WTC11 (cell line): ENCODE results near the gene SPAAR. TPM values are rescaled to one million over a fixed set of nuclear protein-coding genes. Genes with fewer than 3 reads are reported as not detected.

Experiments used
- ATAC-seq: fragments of 200-7000 bp; cut with Tn5 transposase; 2 replicates; pipeline ENCODE4 v1.10.0; 2021; ENCODE audit warnings: mild to moderate bottlenecking, moderate library complexity
- CTCF ChIA-PET: fragments of 300-600 bp; sonication (Branson Sonifier 250); formaldehyde crosslinking; loops from one replicate; lab custom pipeline; 2021; ENCODE audit warnings: antibody characterized with exemption; lab: Charles Lee
- POLR2A ChIA-PET: fragments of 350-600 bp; sonication (Branson Sonifier 250); formaldehyde crosslinking; loops from one replicate; lab custom pipeline; 2021; ENCODE audit warnings: antibody characterized with exemption; lab: Charles Lee
- DNase-seq: peaks from one replicate; pipeline ENCODE4 v3.0.0; 2021; ENCODE audit warnings: low spot score
- H3K27ac Mint-ChIP-seq: 2 replicates; pipeline ENCODE4 v1.8.0; 2021; ENCODE audit warnings: mixed read lengths
- H3K27me3 Mint-ChIP-seq: 2 replicates; pipeline ENCODE4 v1.8.0; 2021; ENCODE audit warnings: low read depth, mild to moderate bottlenecking, moderate library complexity, mixed read lengths
- H3K36me3 Mint-ChIP-seq: 2 replicates; pipeline ENCODE4 v1.8.0; 2021; ENCODE audit warnings: mixed read lengths
- H3K4me1 Mint-ChIP-seq: 2 replicates; pipeline ENCODE4 v1.8.0; 2022; ENCODE audit warnings: mixed read lengths
- H3K4me3 Mint-ChIP-seq: 2 replicates; pipeline ENCODE4 v1.8.0; 2021; ENCODE audit warnings: mild to moderate bottlenecking, moderate library complexity, mixed read lengths
- H3K9me3 Mint-ChIP-seq: 2 replicates; pipeline ENCODE4 v1.8.0; 2021; ENCODE audit warnings: mixed read lengths
- CREB1 ChIP-seq: sonication (generic); formaldehyde crosslinking; IDR thresholded peaks from 2 replicates; pipeline ENCODE4 v1.8.0; 2023; ENCODE audit warnings: mild to moderate bottlenecking, missing genetic modification reagents
- ETV6 ChIP-seq: sonication (generic); formaldehyde crosslinking; IDR thresholded peaks from 2 replicates; pipeline ENCODE4 v1.8.1; 2022; ENCODE audit warnings: mild to moderate bottlenecking, missing genetic modification reagents
- FOXJ3 ChIP-seq: sonication (generic); formaldehyde crosslinking; IDR thresholded peaks from 2 replicates; pipeline ENCODE4 v1.9.0; 2021; ENCODE audit warnings: missing genetic modification reagents, mild to moderate bottlenecking, borderline replicate concordance
- IRF2 ChIP-seq: sonication (generic); formaldehyde crosslinking; IDR thresholded peaks from 2 replicates; pipeline ENCODE4 v1.8.0; 2022; ENCODE audit warnings: low read depth, missing genetic modification reagents, borderline replicate concordance
- JUN ChIP-seq: sonication (generic); formaldehyde crosslinking; IDR thresholded peaks from 2 replicates; pipeline ENCODE4 v1.8.0; 2023; ENCODE audit warnings: mild to moderate bottlenecking, missing genetic modification reagents
- MYBL2 ChIP-seq: sonication (generic); formaldehyde crosslinking; IDR thresholded peaks from 2 replicates; pipeline ENCODE4 v1.8.1; 2023; ENCODE audit warnings: mild to moderate bottlenecking, moderate library complexity, missing genetic modification reagents
- NR1H2 ChIP-seq: sonication (generic); formaldehyde crosslinking; IDR thresholded peaks from 2 replicates; pipeline ENCODE4 v1.9.0; 2021; ENCODE audit warnings: mild to moderate bottlenecking, moderate library complexity, missing genetic modification reagents
- NR2C2 ChIP-seq: sonication (generic); formaldehyde crosslinking; IDR thresholded peaks from 2 replicates; pipeline ENCODE4 v1.8.0; 2022; ENCODE audit warnings: mild to moderate bottlenecking, missing genetic modification reagents
- OVOL2 ChIP-seq: fragments of 250-450 bp; sonication (Bioruptor Pico); IDR thresholded peaks from 2 replicates; pipeline ENCODE4 v1.9.0; 2021; ENCODE audit warnings: mild to moderate bottlenecking, borderline replicate concordance
- PRRX2 ChIP-seq: fragments of 250-450 bp; sonication (Bioruptor Pico); IDR thresholded peaks from 2 replicates; pipeline ENCODE4 v1.8.0; 2021; ENCODE audit warnings: mild to moderate bottlenecking
- RELA ChIP-seq: sonication (generic); formaldehyde crosslinking; IDR thresholded peaks from 2 replicates; pipeline ENCODE4 v1.8.1; 2022; ENCODE audit warnings: missing genetic modification reagents, mild to moderate bottlenecking, borderline replicate concordance
- ZNF423 ChIP-seq: fragments of 250-450 bp; sonication (Bioruptor Pico); IDR thresholded peaks from 2 replicates; pipeline ENCODE4 v2.1.2; 2022; ENCODE audit warnings: mild to moderate bottlenecking, moderate library complexity
- total RNA-seq: library from RNA; stranded (reverse); gene quantifications from 3 replicates; pipeline ENCODE4 v1.2.3, GENCODE V29; 2021
- TF ChIP-seq, protein P1 (sequence below): sonication (generic); formaldehyde crosslinking; IDR thresholded peaks from 2 replicates; pipeline ENCODE4 v1.8.0; 2023; ENCODE audit warnings: mild to moderate bottlenecking, missing genetic modification reagents
- TF ChIP-seq, protein P2 (sequence below): sonication (generic); formaldehyde crosslinking; IDR thresholded peaks from 2 replicates; pipeline ENCODE4 v1.8.0; 2022; ENCODE audit warnings: missing genetic modification reagents
- TF ChIP-seq, protein P3 (sequence below): sonication (generic); formaldehyde crosslinking; conservative IDR thresholded peaks from 2 replicates; pipeline ENCODE4 v1.8.1; 2023; ENCODE audit warnings: mild to moderate bottlenecking, low read depth, missing genetic modification reagents, moderate library complexity
- TF ChIP-seq, protein P4 (sequence below): fragments of 250-450 bp; sonication (Bioruptor Pico); IDR thresholded peaks from 2 replicates; pipeline ENCODE4 v1.9.0; 2021; ENCODE audit warnings: mild to moderate bottlenecking

The SPAAR gene
- total RNA-seq, 1 experiment from 2014 or later: 0.33 TPM

DNA sequence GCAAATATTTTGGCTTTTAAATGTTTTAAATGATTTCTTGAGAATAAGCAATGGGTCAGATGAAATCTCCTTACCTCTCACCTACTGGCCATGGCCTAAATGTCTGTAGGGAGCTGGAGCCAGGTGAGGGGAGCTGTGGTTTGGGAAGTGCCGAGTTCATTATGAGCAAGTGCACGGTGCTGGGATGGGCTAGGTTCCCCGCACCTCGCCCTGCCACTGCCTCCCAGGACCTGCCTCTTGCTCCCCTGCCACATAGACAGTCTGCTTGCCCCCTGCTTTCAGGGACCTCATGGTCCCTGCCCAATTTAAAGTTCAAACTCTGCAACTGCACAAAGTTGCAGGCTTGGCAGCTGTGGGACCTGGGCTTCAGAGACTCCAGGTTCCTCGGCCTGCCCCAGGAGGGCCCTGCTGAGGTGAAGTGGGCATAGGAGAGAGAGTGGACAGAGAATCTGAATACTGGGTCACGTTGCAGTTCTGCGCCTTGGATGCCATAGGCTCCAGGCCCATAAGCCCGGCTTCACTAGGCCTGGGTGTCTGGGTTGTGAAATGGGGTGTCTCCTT lies 44.5 kb upstream of the SPAAR start:
- no peak overlapping the region for H3K27ac Mint-ChIP-seq
- DNase-seq (no peak), ATAC-seq (peak; percentile 41)
- H3K27me3 Mint-ChIP-seq: peaks cover 11% of the 10 kb centered on the region
- peaks cover 16% of the 10 kb centered on the region for H3K4me1 Mint-ChIP-seq
- H3K4me3 Mint-ChIP-seq: no peak overlapping the region
- no peaks in the 10 kb centered on the region for H3K36me3 Mint-ChIP-seq
- no peaks in the 10 kb centered on the region for H3K9me3 Mint-ChIP-seq
- TF ChIP-seq PRRX2 (CRISPR knock-in tag) (no peak), CREB1 (CRISPR knock-in tag) (no peak), JUN (CRISPR knock-in tag) (no peak), MYBL2 (CRISPR knock-in tag) (no peak), NR2C2 (CRISPR knock-in tag) (no peak), ZNF423 (CRISPR knock-in tag) (no peak), NR1H2 (CRISPR knock-in tag) (no peak), RELA (CRISPR knock-in tag) (no peak), IRF2 (CRISPR knock-in tag) (no peak), ETV6 (CRISPR knock-in tag) (no peak), OVOL2 (CRISPR knock-in tag) (no peak), FOXJ3 (CRISPR knock-in tag) (no peak)
- TF ChIP-seq, protein P1, sequence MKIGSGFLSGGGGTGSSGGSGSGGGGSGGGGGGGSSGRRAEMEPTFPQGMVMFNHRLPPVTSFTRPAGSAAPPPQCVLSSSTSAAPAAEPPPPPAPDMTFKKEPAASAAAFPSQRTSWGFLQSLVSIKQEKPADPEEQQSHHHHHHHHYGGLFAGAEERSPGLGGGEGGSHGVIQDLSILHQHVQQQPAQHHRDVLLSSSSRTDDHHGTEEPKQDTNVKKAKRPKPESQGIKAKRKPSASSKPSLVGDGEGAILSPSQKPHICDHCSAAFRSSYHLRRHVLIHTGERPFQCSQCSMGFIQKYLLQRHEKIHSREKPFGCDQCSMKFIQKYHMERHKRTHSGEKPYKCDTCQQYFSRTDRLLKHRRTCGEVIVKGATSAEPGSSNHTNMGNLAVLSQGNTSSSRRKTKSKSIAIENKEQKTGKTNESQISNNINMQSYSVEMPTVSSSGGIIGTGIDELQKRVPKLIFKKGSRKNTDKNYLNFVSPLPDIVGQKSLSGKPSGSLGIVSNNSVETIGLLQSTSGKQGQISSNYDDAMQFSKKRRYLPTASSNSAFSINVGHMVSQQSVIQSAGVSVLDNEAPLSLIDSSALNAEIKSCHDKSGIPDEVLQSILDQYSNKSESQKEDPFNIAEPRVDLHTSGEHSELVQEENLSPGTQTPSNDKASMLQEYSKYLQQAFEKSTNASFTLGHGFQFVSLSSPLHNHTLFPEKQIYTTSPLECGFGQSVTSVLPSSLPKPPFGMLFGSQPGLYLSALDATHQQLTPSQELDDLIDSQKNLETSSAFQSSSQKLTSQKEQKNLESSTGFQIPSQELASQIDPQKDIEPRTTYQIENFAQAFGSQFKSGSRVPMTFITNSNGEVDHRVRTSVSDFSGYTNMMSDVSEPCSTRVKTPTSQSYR (CRISPR knock-in tag): no peak
- TF ChIP-seq, protein P2, sequence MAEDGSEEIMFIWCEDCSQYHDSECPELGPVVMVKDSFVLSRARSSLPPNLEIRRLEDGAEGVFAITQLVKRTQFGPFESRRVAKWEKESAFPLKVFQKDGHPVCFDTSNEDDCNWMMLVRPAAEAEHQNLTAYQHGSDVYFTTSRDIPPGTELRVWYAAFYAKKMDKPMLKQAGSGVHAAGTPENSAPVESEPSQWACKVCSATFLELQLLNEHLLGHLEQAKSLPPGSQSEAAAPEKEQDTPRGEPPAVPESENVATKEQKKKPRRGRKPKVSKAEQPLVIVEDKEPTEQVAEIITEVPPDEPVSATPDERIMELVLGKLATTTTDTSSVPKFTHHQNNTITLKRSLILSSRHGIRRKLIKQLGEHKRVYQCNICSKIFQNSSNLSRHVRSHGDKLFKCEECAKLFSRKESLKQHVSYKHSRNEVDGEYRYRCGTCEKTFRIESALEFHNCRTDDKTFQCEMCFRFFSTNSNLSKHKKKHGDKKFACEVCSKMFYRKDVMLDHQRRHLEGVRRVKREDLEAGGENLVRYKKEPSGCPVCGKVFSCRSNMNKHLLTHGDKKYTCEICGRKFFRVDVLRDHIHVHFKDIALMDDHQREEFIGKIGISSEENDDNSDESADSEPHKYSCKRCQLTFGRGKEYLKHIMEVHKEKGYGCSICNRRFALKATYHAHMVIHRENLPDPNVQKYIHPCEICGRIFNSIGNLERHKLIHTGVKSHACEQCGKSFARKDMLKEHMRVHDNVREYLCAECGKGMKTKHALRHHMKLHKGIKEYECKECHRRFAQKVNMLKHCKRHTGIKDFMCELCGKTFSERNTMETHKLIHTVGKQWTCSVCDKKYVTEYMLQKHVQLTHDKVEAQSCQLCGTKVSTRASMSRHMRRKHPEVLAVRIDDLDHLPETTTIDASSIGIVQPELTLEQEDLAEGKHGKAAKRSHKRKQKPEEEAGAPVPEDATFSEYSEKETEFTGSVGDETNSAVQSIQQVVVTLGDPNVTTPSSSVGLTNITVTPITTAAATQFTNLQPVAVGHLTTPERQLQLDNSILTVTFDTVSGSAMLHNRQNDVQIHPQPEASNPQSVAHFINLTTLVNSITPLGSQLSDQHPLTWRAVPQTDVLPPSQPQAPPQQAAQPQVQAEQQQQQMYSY: no peak
- TF ChIP-seq, protein P3, sequence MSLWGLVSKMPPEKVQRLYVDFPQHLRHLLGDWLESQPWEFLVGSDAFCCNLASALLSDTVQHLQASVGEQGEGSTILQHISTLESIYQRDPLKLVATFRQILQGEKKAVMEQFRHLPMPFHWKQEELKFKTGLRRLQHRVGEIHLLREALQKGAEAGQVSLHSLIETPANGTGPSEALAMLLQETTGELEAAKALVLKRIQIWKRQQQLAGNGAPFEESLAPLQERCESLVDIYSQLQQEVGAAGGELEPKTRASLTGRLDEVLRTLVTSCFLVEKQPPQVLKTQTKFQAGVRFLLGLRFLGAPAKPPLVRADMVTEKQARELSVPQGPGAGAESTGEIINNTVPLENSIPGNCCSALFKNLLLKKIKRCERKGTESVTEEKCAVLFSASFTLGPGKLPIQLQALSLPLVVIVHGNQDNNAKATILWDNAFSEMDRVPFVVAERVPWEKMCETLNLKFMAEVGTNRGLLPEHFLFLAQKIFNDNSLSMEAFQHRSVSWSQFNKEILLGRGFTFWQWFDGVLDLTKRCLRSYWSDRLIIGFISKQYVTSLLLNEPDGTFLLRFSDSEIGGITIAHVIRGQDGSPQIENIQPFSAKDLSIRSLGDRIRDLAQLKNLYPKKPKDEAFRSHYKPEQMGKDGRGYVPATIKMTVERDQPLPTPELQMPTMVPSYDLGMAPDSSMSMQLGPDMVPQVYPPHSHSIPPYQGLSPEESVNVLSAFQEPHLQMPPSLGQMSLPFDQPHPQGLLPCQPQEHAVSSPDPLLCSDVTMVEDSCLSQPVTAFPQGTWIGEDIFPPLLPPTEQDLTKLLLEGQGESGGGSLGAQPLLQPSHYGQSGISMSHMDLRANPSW (CRISPR knock-in tag): no peak
- TF ChIP-seq, protein P4, sequence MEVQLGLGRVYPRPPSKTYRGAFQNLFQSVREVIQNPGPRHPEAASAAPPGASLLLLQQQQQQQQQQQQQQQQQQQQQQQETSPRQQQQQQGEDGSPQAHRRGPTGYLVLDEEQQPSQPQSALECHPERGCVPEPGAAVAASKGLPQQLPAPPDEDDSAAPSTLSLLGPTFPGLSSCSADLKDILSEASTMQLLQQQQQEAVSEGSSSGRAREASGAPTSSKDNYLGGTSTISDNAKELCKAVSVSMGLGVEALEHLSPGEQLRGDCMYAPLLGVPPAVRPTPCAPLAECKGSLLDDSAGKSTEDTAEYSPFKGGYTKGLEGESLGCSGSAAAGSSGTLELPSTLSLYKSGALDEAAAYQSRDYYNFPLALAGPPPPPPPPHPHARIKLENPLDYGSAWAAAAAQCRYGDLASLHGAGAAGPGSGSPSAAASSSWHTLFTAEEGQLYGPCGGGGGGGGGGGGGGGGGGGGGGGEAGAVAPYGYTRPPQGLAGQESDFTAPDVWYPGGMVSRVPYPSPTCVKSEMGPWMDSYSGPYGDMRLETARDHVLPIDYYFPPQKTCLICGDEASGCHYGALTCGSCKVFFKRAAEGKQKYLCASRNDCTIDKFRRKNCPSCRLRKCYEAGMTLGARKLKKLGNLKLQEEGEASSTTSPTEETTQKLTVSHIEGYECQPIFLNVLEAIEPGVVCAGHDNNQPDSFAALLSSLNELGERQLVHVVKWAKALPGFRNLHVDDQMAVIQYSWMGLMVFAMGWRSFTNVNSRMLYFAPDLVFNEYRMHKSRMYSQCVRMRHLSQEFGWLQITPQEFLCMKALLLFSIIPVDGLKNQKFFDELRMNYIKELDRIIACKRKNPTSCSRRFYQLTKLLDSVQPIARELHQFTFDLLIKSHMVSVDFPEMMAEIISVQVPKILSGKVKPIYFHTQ: no peak
- ChIA-PET CTCF (interaction anchor here (1.0 to 5.1 kb wide), 6 partner anchors 8 to 74 kb away, joined by 3 to 22 read pairs (median 6); no protein-coding TSS in a partner anchor), POLR2A (no interaction called here)
